ENCODE results near the gene ALCAM.

ALCAM gene

GRCh38 chr3:105367063-105367405 lies 325 bp downstream of the ALCAM start:
- TF ChIP-seq, protein P1, sequence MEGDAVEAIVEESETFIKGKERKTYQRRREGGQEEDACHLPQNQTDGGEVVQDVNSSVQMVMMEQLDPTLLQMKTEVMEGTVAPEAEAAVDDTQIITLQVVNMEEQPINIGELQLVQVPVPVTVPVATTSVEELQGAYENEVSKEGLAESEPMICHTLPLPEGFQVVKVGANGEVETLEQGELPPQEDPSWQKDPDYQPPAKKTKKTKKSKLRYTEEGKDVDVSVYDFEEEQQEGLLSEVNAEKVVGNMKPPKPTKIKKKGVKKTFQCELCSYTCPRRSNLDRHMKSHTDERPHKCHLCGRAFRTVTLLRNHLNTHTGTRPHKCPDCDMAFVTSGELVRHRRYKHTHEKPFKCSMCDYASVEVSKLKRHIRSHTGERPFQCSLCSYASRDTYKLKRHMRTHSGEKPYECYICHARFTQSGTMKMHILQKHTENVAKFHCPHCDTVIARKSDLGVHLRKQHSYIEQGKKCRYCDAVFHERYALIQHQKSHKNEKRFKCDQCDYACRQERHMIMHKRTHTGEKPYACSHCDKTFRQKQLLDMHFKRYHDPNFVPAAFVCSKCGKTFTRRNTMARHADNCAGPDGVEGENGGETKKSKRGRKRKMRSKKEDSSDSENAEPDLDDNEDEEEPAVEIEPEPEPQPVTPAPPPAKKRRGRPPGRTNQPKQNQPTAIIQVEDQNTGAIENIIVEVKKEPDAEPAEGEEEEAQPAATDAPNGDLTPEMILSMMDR (IDR thresholded peaks at IDR 0.05), result no peak

- TF ChIP-seq, protein P1 (IDR thresholded peaks at IDR 0.05), result no peak
Measured at GRCh38 chr3:105367406-105368213, 901 bp downstream of the ALCAM start.

DNA sequence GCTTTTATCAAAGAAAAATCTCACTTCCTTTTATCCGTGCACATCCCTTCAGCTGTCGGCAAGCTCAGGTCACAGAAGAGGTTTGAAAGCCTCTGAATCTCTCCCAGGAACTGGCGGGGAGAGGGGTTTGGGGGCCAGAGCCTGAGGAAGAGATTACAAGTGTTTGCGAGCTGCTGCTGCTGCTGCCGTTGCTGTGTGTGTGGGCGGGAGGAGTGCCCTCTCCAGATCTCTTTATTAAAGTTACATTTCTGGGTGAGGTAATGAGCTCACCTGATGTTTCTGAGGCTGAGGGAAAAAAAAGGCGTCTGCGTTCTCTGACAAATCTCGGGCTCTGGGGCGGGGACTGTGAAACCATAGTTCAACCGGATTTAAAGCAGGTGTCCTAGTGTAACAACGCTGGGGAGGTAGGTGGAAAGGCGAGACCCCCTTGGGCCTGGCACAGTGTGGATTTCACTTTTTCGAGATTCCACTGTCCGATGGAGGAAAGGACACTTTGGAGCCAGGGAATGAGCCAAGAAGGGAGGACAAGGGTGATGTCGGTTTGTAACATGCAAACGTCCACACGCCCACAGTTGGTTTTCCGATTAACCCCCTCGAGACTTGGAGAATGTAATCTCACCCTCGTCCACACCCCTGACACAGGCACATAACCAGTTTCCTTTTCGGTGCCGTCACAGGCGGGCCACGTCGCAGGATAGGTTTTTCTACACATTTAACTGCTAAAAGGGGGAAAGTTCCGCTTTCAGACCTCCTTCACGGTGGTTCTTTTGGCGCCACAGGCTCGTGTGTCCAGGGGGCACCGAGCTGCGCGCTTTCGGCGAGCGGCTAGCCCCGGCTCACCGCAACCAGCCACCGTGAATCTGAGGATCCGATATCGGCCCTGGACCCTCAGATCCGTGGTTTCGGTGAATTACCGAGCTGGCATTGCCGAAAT lies 2.1 kb downstream of the ALCAM start:
- TF ChIP-seq, protein P1 (IDR thresholded peaks at IDR 0.05), result no peak

- TF ChIP-seq, protein P1 (IDR thresholded peaks at IDR 0.05), result peak; percentile 90
Measured at GRCh38 chr3:105369500-105370371, 3.0 kb downstream of the ALCAM start.

DNA sequence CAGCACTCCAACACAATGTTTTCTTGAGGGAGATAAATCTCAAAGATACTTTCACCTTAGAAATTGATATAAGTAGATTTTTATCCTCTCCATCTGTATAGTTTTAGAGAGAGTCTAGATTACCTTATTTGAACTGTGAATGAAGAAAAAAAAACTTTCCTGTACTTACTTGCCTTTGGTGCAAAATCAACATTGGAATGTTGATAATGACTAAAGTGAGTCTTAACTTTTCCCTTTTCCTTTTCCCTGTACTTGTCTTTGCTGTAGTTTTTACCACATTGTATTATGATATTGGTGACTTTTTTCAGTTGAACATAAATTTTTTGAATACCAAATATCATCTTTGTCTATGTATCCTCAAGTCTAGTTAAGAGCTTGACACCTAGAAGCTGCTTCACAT lies 6.7 kb downstream of the ALCAM start:
- TF ChIP-seq, protein P1 (IDR thresholded peaks at IDR 0.05), result no peak

GRCh38 chr3:105375750-105376511 lies 9.2 kb downstream of the ALCAM start:
- TF ChIP-seq, protein P1 (IDR thresholded peaks at IDR 0.05), result no peak
